IMR-90 (cell line): ENCODE results near the gene SHISAL1. TPM values are rescaled to one million over a fixed set of nuclear protein-coding genes. Genes with fewer than 3 reads are reported as not detected.

ENCODE experiments used
- CEBPB ChIP-seq: IDR thresholded peaks from 2 replicates; pipeline ENCODE4 v1.6.1; 2012; ENCODE audit warnings: low read depth, low read length, improper control_type of control experiment
- POLR2A ChIP-seq: IDR thresholded peaks from 2 replicates; pipeline ENCODE4 v1.6.1; 2012; ENCODE audit warnings: mild to moderate bottlenecking, low read depth, low read length
- RAD21 ChIP-seq: IDR thresholded peaks from 2 replicates; pipeline ENCODE4 v1.6.1; 2012; ENCODE audit warnings: low read length, improper control_type of control experiment
- RFX5 ChIP-seq: IDR thresholded peaks from 2 replicates; pipeline ENCODE4 v1.8.0; 2012; ENCODE audit warnings: low read depth, mild to moderate bottlenecking, low read length, moderate library complexity
- polyA plus RNA-seq, 3 experiments: library from polyadenylated mRNA; depleted of rRNA; stranded (reverse); fragments of >200 nt; gene quantifications; 2 replicates each; pipeline ENCODE4 v1.2.3, GENCODE V29; 2012; ENCODE audit warnings: low replicate concordance in 1 of 3
- total RNA-seq: library from RNA; depleted of rRNA; stranded (reverse); fragments of >200 nt; gene quantifications from 2 replicates; pipeline ENCODE4 v1.2.3, GENCODE V29; 2012

Gene SHISAL1
- total and polyA plus RNA-seq, 2 of the 4 experiments (the other 2 are of a cell fraction): 1.0 to 1.4 TPM

GRCh38 chr22:44331881-44332714 is 19.3 kb upstream of the SHISAL1 start (continued):
- TF ChIP-seq RAD21 (peak; percentile 27; the same call in 1 of the 2 replicates), RFX5 (no peak), CEBPB (no peak), POLR2A (no peak)
